Activated naive CD8-positive, alpha-beta T cell treated with anti-CD3 and anti-CD28 coated beads, Interleukin-2, amount 10 ng/mL, durations not matched to agents 7 days and 5 days (primary cell): ENCODE data around the gene NRDE2. TPM values are rescaled to one million over a fixed set of nuclear protein-coding genes. Genes with fewer than 3 reads are reported as not detected.

Source experiments
- ATAC-seq: fragments of 150-1000 bp; cut with Tn5 transposase; one replicate; pipeline ENCODE4 v1.10.0; 2021; ENCODE audit warnings: low read depth, moderate library complexity
- POLR2A ChIA-PET: fragments of 350-600 bp; sonication (Branson Sonifier 250); formaldehyde crosslinking; loops from one replicate; lab custom pipeline; 2021; ENCODE audit warnings: antibody characterized with exemption; lab: Charles Lee
- DNase-seq: peaks from one replicate; pipeline ENCODE4 v3.0.0; 2021
- H3K27ac Mint-ChIP-seq: one replicate; pipeline ENCODE4 v1.8.0; 2022; ENCODE audit warnings: mild to moderate bottlenecking, mixed read lengths
- H3K27me3 Mint-ChIP-seq: one replicate; pipeline ENCODE4 v1.8.0; 2022; ENCODE audit warnings: mild to moderate bottlenecking, moderate library complexity, mixed read lengths
- H3K36me3 Mint-ChIP-seq: one replicate; pipeline ENCODE4 v1.8.0; 2021; ENCODE audit warnings: mild to moderate bottlenecking, mixed read lengths
- H3K4me1 Mint-ChIP-seq: one replicate; pipeline ENCODE4 v1.8.0; 2021; ENCODE audit warnings: mixed read lengths
- H3K4me3 Mint-ChIP-seq: one replicate; pipeline ENCODE4 v1.8.0; 2022; ENCODE audit warnings: mild to moderate bottlenecking, moderate library complexity, mixed read lengths
- H3K9me3 Mint-ChIP-seq: one replicate; pipeline ENCODE4 v1.8.0; 2021; ENCODE audit warnings: mixed read lengths
- total RNA-seq, 2 experiments: library from RNA; stranded (reverse); gene quantifications; one replicate each; pipeline ENCODE4 v1.2.3, GENCODE V29; 2021

NRDE2 gene
- total RNA-seq, 2 experiments from 2014 or later, result 25.4 TPM

DNA sequence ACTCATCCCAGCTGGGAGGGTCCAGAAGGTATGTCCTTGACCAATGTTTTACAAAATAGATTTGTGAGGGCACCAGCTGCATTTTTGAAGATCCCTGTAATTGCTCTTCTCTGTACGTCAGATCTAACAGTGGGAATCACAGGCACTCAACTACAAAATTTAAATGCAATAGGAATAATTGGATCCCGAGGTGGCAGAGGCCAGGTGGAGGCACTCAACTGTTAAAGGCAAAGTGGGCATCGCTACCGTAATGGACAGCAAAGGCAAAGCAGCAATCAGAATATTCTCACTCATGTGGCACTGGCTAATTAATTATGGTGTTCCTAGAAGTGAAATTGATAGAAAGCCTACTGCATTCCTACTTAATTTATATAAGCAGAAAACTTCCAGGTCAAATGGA, 103.3 kb downstream of the NRDE2 start:
- POLR2A ChIA-PET, result no interaction called here
- no peak for ATAC-seq

More for the DNA sequence above, 103.3 kb downstream of the NRDE2 start:
- peaks cover 1% of the 10 kb centered on the region for H3K9me3 Mint-ChIP-seq
- no peak overlapping the region for H3K27ac Mint-ChIP-seq
- no peaks in the 10 kb centered on the region for H3K36me3 Mint-ChIP-seq
- no peak overlapping the region for H3K4me3 Mint-ChIP-seq
- H3K4me1 Mint-ChIP-seq, result no peaks in the 10 kb centered on the region
- no peak for DNase-seq
- H3K27me3 Mint-ChIP-seq, result peaks cover 16% of the 10 kb centered on the region

Other genes with a start within 250 kb of the NRDE2 start
- gene PSMC1, start 75.4 kb downstream of the NRDE2 start, total RNA-seq, result 10 to 100 TPM; 71.2 to 75.2 TPM
- 100 to 1,000 TPM; 682 to 687 TPM for gene CALM1, start 65.1 kb upstream of the NRDE2 start, total RNA-seq